Uterus (tissue), 2 donors: ENCODE measurements around the gene MATK.

Source experiments
- POLR2A ChIP-seq, 2 donors: fragments of 450-650 bp; IDR thresholded peaks; one replicate each; pipeline ENCODE4 v1.6.1; 2016; ENCODE audit warnings: antibody characterized with exemption in 2 of 2, mild to moderate bottlenecking in 1 of 2, moderate library complexity in 1 of 2
- TF ChIP-seq, protein P1 (sequence below), 4 experiments: fragments of 200-600 bp in 2 of 4; fragments of 450-650 bp in 2 of 4; sonication (generic) in 2 of 4; IDR thresholded peaks; one replicate each; pipeline ENCODE4 v1.5.1; 2016 to 2019; ENCODE audit warnings: antibody characterized with exemption in 4 of 4, mild to moderate bottlenecking in 2 of 4, moderate library complexity in 1 of 4

DNA sequence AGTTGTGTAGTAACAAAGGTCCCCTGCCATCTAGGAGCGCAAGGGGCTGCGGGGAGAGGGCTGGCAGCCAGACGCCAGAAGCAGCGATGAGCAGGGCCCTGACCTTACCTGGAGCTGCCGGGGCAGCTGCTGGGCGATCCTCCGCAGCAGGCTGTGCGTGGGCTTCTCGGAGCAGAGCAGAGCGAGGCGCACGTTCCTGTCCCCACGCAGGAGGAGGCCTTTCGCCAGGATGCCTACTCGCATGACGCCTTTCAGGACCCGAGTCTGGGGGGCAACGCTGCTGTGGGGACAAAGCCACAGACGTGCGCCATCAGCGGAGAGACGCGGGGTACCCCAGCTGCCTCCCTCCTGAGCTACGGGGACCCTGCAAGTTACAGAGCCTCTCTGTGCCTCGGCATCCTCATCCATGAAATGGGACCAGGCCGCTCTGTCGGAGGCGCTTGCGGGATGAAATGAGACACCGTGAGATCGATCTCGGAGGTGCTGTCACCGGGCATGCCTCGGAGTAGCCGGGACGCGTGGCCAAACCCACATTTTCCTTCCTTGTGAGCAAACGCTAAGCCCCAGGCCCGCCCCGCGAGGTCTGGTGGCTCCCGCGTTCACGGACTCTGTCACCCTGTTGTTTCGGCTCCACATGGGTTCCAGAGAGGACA, 30.5 kb upstream of the MATK start:
- TF ChIP-seq, protein P1, sequence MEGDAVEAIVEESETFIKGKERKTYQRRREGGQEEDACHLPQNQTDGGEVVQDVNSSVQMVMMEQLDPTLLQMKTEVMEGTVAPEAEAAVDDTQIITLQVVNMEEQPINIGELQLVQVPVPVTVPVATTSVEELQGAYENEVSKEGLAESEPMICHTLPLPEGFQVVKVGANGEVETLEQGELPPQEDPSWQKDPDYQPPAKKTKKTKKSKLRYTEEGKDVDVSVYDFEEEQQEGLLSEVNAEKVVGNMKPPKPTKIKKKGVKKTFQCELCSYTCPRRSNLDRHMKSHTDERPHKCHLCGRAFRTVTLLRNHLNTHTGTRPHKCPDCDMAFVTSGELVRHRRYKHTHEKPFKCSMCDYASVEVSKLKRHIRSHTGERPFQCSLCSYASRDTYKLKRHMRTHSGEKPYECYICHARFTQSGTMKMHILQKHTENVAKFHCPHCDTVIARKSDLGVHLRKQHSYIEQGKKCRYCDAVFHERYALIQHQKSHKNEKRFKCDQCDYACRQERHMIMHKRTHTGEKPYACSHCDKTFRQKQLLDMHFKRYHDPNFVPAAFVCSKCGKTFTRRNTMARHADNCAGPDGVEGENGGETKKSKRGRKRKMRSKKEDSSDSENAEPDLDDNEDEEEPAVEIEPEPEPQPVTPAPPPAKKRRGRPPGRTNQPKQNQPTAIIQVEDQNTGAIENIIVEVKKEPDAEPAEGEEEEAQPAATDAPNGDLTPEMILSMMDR (IDR thresholded peaks at IDR 0.05), result no peak
- no peak for TF ChIP-seq POLR2A (IDR thresholded peaks at IDR 0.05)
